Measurements from ENCODE around the gene GPHN.

- TF ChIP-seq, protein P1, sequence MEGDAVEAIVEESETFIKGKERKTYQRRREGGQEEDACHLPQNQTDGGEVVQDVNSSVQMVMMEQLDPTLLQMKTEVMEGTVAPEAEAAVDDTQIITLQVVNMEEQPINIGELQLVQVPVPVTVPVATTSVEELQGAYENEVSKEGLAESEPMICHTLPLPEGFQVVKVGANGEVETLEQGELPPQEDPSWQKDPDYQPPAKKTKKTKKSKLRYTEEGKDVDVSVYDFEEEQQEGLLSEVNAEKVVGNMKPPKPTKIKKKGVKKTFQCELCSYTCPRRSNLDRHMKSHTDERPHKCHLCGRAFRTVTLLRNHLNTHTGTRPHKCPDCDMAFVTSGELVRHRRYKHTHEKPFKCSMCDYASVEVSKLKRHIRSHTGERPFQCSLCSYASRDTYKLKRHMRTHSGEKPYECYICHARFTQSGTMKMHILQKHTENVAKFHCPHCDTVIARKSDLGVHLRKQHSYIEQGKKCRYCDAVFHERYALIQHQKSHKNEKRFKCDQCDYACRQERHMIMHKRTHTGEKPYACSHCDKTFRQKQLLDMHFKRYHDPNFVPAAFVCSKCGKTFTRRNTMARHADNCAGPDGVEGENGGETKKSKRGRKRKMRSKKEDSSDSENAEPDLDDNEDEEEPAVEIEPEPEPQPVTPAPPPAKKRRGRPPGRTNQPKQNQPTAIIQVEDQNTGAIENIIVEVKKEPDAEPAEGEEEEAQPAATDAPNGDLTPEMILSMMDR (IDR thresholded peaks at IDR 0.05; ENCODE audit: control extremely low read depth in 1 of 3, insufficient read depth in 1 of 3, low read depth in 1 of 3, low read length in 3 of 3): no peak
- TF ChIP-seq GABPA (IDR thresholded peaks at IDR 0.05; ENCODE audit: borderline replicate concordance, insufficient read depth, low read length): no peak
- TF ChIP-seq CBX5 (IDR thresholded peaks at IDR 0.05; ENCODE audit: low read depth, low read length): no peak
- TF ChIP-seq CREB1 (IDR thresholded peaks at IDR 0.05): no peak
- no peak for TF ChIP-seq EZH2 (IDR thresholded peaks at IDR 0.05; ENCODE audit: low read depth, low read length, severe bottlenecking)
- no peak for TF ChIP-seq EP300 (IDR thresholded peaks at IDR 0.05; ENCODE audit: borderline replicate concordance in 1 of 2, low read depth in 2 of 2, low read length in 2 of 2)
- TF ChIP-seq CEBPB (IDR thresholded peaks at IDR 0.05; ENCODE audit: low read depth, low read length): no peak
- TF ChIP-seq TAF1 (IDR thresholded peaks at IDR 0.05; ENCODE audit: low read depth, low read length): no peak
- TF ChIP-seq RFX5 (IDR thresholded peaks at IDR 0.05; ENCODE audit: borderline replicate concordance, low read depth, low read length): no peak
- TF ChIP-seq POLR2A (IDR thresholded peaks at IDR 0.05; ENCODE audit: control extremely low read depth in 1 of 2, low read depth in 2 of 2, low read length in 2 of 2): no peak
Observed at GRCh38 chr14:66677780-66678179, 169.8 kb downstream of the GPHN start.

All from H1 (cell line).